ENCODE data around the gene MB21D2.

Gene MB21D2

GRCh38 chr3:192772240-192772894 lies 145.3 kb downstream of the MB21D2 start:
- no peak for TF ChIP-seq REST (IDR thresholded peaks at IDR 0.05; ENCODE audit: low read depth)
- TF ChIP-seq RAD21 (IDR thresholded peaks at IDR 0.05; ENCODE audit: low read depth) = peak; percentile 68

- TF ChIP-seq TEAD4 (IDR thresholded peaks at IDR 0.05) (no peak), REST (IDR thresholded peaks at IDR 0.05; ENCODE audit: low read depth) (no peak), EGR1 (IDR thresholded peaks at IDR 0.05) (no peak), EP300 (IDR thresholded peaks at IDR 0.05; ENCODE audit: borderline replicate concordance) (no peak), YY1 (IDR thresholded peaks at IDR 0.05; ENCODE audit: low read depth) (no peak), TAF1 (IDR thresholded peaks at IDR 0.05; ENCODE audit: low read depth) (no peak), TCF12 (IDR thresholded peaks at IDR 0.05; ENCODE audit: low read depth) (no peak), CEBPB (IDR thresholded peaks at IDR 0.05) (no peak), FOXM1 (IDR thresholded peaks at IDR 0.05; ENCODE audit: borderline replicate concordance, low read depth) (no peak), CREB1 (IDR thresholded peaks at IDR 0.05; ENCODE audit: low read depth) (no peak), RAD21 (IDR thresholded peaks at IDR 0.05; ENCODE audit: low read depth) (no peak), NFIC (IDR thresholded peaks at IDR 0.05) (no peak), ZBTB7A (IDR thresholded peaks at IDR 0.05; ENCODE audit: low read depth) (no peak)
- TF ChIP-seq, protein P1, sequence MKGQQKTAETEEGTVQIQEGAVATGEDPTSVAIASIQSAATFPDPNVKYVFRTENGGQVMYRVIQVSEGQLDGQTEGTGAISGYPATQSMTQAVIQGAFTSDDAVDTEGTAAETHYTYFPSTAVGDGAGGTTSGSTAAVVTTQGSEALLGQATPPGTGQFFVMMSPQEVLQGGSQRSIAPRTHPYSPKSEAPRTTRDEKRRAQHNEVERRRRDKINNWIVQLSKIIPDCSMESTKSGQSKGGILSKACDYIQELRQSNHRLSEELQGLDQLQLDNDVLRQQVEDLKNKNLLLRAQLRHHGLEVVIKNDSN (IDR thresholded peaks at IDR 0.05) = no peak
- TF ChIP-seq, protein P2, sequence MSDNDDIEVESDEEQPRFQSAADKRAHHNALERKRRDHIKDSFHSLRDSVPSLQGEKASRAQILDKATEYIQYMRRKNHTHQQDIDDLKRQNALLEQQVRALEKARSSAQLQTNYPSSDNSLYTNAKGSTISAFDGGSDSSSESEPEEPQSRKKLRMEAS (IDR thresholded peaks at IDR 0.05) = no peak
These were observed 159.0 kb downstream of the MB21D2 start for GRCh38 chr3:192758654-192759053.

DNA sequence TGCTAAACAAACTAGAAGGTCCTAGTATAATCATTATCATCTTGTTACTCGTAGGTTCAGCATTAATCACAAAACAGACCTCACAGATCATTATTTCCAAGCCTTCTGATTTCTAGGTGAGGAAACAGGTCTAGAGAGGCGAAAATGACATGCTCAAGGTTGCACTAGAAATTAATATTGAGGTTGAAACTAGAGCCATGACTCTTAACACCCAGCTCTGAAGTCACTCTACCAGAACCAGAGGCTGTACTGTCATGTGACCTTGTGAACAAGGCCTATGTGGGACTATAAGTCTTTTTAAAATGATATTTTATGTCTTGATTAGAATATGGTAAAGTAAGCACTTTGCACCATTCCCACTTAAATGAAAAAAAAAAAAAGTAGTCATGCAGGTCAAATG lies 166.5 kb downstream of the MB21D2 start:
- TF ChIP-seq EGR1 (IDR thresholded peaks at IDR 0.05) (no peak), TCF12 (IDR thresholded peaks at IDR 0.05; ENCODE audit: low read depth) (no peak), REST (IDR thresholded peaks at IDR 0.05; ENCODE audit: low read depth) (no peak), ZBTB7A (IDR thresholded peaks at IDR 0.05; ENCODE audit: low read depth) (no peak), CREB1 (IDR thresholded peaks at IDR 0.05; ENCODE audit: low read depth) (no peak), YY1 (IDR thresholded peaks at IDR 0.05; ENCODE audit: low read depth) (no peak), TEAD4 (IDR thresholded peaks at IDR 0.05) (no peak), TAF1 (IDR thresholded peaks at IDR 0.05; ENCODE audit: low read depth) (no peak), FOXM1 (IDR thresholded peaks at IDR 0.05; ENCODE audit: borderline replicate concordance, low read depth) (no peak), CEBPB (IDR thresholded peaks at IDR 0.05) (no peak)
- TF ChIP-seq, protein P2 (IDR thresholded peaks at IDR 0.05) = no peak
- TF ChIP-seq, protein P1 (IDR thresholded peaks at IDR 0.05) = no peak

GRCh38 chr3:192750201-192750600 lies 167.5 kb downstream of the MB21D2 start:
- TF ChIP-seq EGR1 (IDR thresholded peaks at IDR 0.05) (no peak), ZBTB7A (IDR thresholded peaks at IDR 0.05; ENCODE audit: low read depth) (no peak), CREB1 (IDR thresholded peaks at IDR 0.05; ENCODE audit: low read depth) (no peak), RAD21 (IDR thresholded peaks at IDR 0.05; ENCODE audit: low read depth) (no peak), FOXM1 (IDR thresholded peaks at IDR 0.05; ENCODE audit: borderline replicate concordance, low read depth) (no peak), NFIC (IDR thresholded peaks at IDR 0.05) (no peak), TCF12 (IDR thresholded peaks at IDR 0.05; ENCODE audit: low read depth) (no peak), YY1 (IDR thresholded peaks at IDR 0.05; ENCODE audit: low read depth) (no peak)
- TF ChIP-seq, protein P1 (IDR thresholded peaks at IDR 0.05) = no peak
